ENCODE measurements around the gene OR51E2. TPM values are rescaled to one million over a fixed set of nuclear protein-coding genes. Genes with fewer than 3 reads are reported as not detected.

Gene OR51E2
- total RNA-seq, 5 donors from 2014 or later (not counting 1 experiment from before 2014, with no cell fraction given) = not detected

- Histone ChIP-seq H3K9me3 (no peaks in the 10 kb centered on the region), H3K36me3 (ENCODE audit: control insufficient read depth in 2 of 2, extremely low read depth in 1 of 2, insufficient read depth in 1 of 2, low read length in 1 of 2) (no peaks in the 10 kb centered on the region), H3K27me3 (replicated peaks in 1 of 2; ENCODE audit: control insufficient read depth in 2 of 2, extremely low read depth in 1 of 2, insufficient read depth in 2 of 2, low read length in 1 of 2) (peaks cover 0 to 26% of the 10 kb centered on the region in 2 experiments), H3K4me1 (ENCODE audit: control insufficient read depth in 1 of 2, extremely low read depth in 1 of 2, insufficient read depth in 2 of 2, low read length in 2 of 2) (peaks cover 0 to 6% of the 10 kb centered on the region in 2 experiments), H3K4me3 (ENCODE audit: control insufficient read depth in 1 of 2, extremely low read depth in 1 of 2, low read length in 1 of 2) (no peak overlapping the region), H3K27ac (ENCODE audit: low read length) (no peak overlapping the region)
- no peaks in the 10 kb centered on the region for H3K36me3 Mint-ChIP-seq
- no peaks in the 10 kb centered on the region for H3K9me3 Mint-ChIP-seq
- H3K27me3 Mint-ChIP-seq = peaks cover 3 to 16% of the 10 kb centered on the region in 2 donors
- no peak overlapping the region for H3K27ac Mint-ChIP-seq
- H3K4me1 Mint-ChIP-seq = no peaks in the 10 kb centered on the region
- no peak overlapping the region for H3K4me3 Mint-ChIP-seq
- ATAC-seq (replicated peaks in 1 of 4) (no peak), DNase-seq (no peak)
- ChIA-PET CTCF (no interaction called here), POLR2A (no interaction called here)
- 91% methylated on average over 7 of the region's 7 CpGs for WGBS (ENCODE audit: insufficient coverage)
These were observed 56.2 kb downstream of the OR51E2 start for GRCh38 chr11:4641501-4641900.

GRCh38 chr11:4639931-4640330, 57.7 kb downstream of the OR51E2 start:
- H3K9me3 Mint-ChIP-seq = no peaks in the 10 kb centered on the region
- Histone ChIP-seq H3K27ac (ENCODE audit: low read length) (no peak overlapping the region), H3K4me3 (ENCODE audit: control insufficient read depth in 1 of 2, extremely low read depth in 1 of 2, low read length in 1 of 2) (no peak overlapping the region), H3K27me3 (replicated peaks in 1 of 2; ENCODE audit: control insufficient read depth in 2 of 2, extremely low read depth in 1 of 2, insufficient read depth in 2 of 2, low read length in 1 of 2) (peaks cover 0 to 26% of the 10 kb centered on the region in 2 experiments), H3K9me3 (no peaks in the 10 kb centered on the region), H3K4me1 (ENCODE audit: control insufficient read depth in 1 of 2, extremely low read depth in 1 of 2, insufficient read depth in 2 of 2, low read length in 2 of 2) (peaks cover 0 to 6% of the 10 kb centered on the region in 2 experiments), H3K36me3 (ENCODE audit: control insufficient read depth in 2 of 2, extremely low read depth in 1 of 2, insufficient read depth in 1 of 2, low read length in 1 of 2) (no peaks in the 10 kb centered on the region)
- H3K27ac Mint-ChIP-seq = no peak overlapping the region
- POLR2A ChIA-PET = no interaction called here
- peaks cover 3 to 16% of the 10 kb centered on the region in 2 donors for H3K27me3 Mint-ChIP-seq
- DNase-seq (no peak), ATAC-seq (replicated peaks in 1 of 4) (no peak)
- CTCF ChIA-PET = no interaction called here
- no peaks in the 10 kb centered on the region for H3K36me3 Mint-ChIP-seq
- no peaks in the 10 kb centered on the region for H3K4me1 Mint-ChIP-seq
- no peak overlapping the region for H3K4me3 Mint-ChIP-seq
- 57% methylated on average over 4 of the region's 6 CpGs for WGBS (ENCODE audit: insufficient coverage)

- H3K36me3 ChIP-seq (ENCODE audit: control insufficient read depth in 2 of 2, extremely low read depth in 1 of 2, insufficient read depth in 1 of 2, low read length in 1 of 2) = no peaks in the 10 kb centered on the region
- H3K4me3 ChIP-seq (ENCODE audit: control insufficient read depth in 1 of 2, extremely low read depth in 1 of 2, low read length in 1 of 2) = no peak overlapping the region
- ChIA-PET POLR2A (interaction anchor here (0.6 to 1.0 kb wide), 2 partner anchors 56 to 450 kb away, joined by 3 to 5 read pairs; no protein-coding TSS in a partner anchor), CTCF (interaction anchor here (0.6 to 2.4 kb wide), 6 partner anchors 8 to 1258 kb away, joined by 3 to 13 read pairs (median 5); no protein-coding TSS in a partner anchor)
- Mint-ChIP-seq H3K4me1 (no peaks in the 10 kb centered on the region), H3K9me3 (no peaks in the 10 kb centered on the region), H3K27me3 (peaks cover 0 to 13% of the 10 kb centered on the region in 2 donors), H3K36me3 (no peaks in the 10 kb centered on the region), H3K4me3 (no peak overlapping the region), H3K27ac (no peak overlapping the region)
- no CpG with 5 or more reads among the region's 3 CpGs for WGBS (ENCODE audit: insufficient coverage)
- peaks cover 0 to 19% of the 10 kb centered on the region in 2 experiments for H3K27me3 ChIP-seq (replicated peaks in 1 of 2; ENCODE audit: control insufficient read depth in 2 of 2, extremely low read depth in 1 of 2, insufficient read depth in 2 of 2, low read length in 1 of 2)
- ATAC-seq (replicated peaks in 1 of 4) (no peak), DNase-seq (no peak)
- no peaks in the 10 kb centered on the region for H3K9me3 ChIP-seq
- H3K27ac ChIP-seq (ENCODE audit: low read length) = no peak overlapping the region
- H3K4me1 ChIP-seq (ENCODE audit: control insufficient read depth in 1 of 2, extremely low read depth in 1 of 2, insufficient read depth in 2 of 2, low read length in 2 of 2) = peaks cover 0 to 6% of the 10 kb centered on the region in 2 experiments
These were observed 60.0 kb downstream of the OR51E2 start for GRCh38 chr11:4637662-4638047.

DNA sequence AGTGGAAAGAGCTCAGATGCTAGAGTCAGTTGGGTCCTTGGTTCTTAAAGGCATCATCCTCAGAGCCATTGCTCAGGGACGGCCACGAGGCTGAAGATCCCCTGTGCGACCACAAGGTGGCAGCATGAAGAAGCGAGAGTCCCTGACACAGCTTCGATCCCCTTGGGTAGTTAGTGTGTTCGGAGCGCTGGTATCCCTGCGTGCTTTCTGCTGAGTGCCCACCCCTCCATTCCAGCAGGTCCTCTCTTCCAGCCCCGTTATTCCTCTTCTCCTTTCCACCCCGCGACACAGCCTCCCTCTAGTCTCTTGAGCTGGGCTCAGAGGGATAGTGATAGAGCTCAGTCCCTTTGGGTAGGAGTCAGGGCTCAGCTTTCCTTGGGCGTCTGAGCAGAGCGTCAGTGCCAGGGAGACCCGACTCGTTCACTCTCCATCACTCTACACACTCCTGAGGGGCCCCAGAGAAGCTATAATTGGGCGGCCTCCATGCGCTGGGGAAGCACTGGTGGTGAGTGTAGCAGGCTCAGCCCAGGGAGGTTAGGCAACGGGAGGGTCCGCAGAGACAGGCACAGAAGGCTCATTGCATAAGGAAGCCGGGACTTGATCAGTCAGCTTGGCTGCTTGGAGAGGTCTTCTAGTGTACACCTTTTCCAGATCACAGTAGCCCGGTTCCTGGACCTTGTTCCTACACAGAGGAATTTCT, 60.5 kb downstream of the OR51E2 start, which contains the start of gene OR51D1:
TSS of gene OR51D1 (plus strand) at position 516 of the 700 bp plus-strand sequence. CDS start 2,314 bp downstream, outside the sequence.
- peaks cover 0 to 6% of the 10 kb centered on the region in 2 experiments for H3K4me1 ChIP-seq (ENCODE audit: control insufficient read depth in 1 of 2, extremely low read depth in 1 of 2, insufficient read depth in 2 of 2, low read length in 2 of 2)
- Mint-ChIP-seq H3K36me3 (no peaks in the 10 kb centered on the region), H3K4me1 (no peaks in the 10 kb centered on the region), H3K27ac (no peak within 1 kb of the TSS), H3K27me3 (peaks cover 2 to 12% of the 10 kb centered on the region in 2 donors), H3K4me3 (no peak within 1 kb of the TSS), H3K9me3 (no peaks in the 10 kb centered on the region)
- POLR2A ChIA-PET = interaction anchor here (0.6 to 1.0 kb wide), 2 partner anchors 56 to 449 kb away, joined by 3 to 5 read pairs; no protein-coding TSS in a partner anchor
- H3K27ac ChIP-seq (ENCODE audit: low read length) = no peak within 1 kb of the TSS
- peaks cover 0 to 15% of the 10 kb centered on the region in 2 experiments for H3K27me3 ChIP-seq (replicated peaks in 1 of 2; ENCODE audit: control insufficient read depth in 2 of 2, extremely low read depth in 1 of 2, insufficient read depth in 2 of 2, low read length in 1 of 2)
- 44% methylated on average over 11 of the region's 21 CpGs for WGBS (ENCODE audit: insufficient coverage)
- DNase-seq (peak; percentile 23 to 79 (median 55)), ATAC-seq (replicated peaks in 1 of 4) (peak; percentile 81 to 86 (median 86))
- no peak within 1 kb of the TSS for H3K4me3 ChIP-seq (ENCODE audit: control insufficient read depth in 1 of 2, extremely low read depth in 1 of 2, low read length in 1 of 2)
- CTCF ChIA-PET = interaction anchor here (0.6 to 2.4 kb wide), 10 partner anchors 8 to 1259 kb away, joined by 3 to 13 read pairs (median 4); no protein-coding TSS in a partner anchor
- H3K9me3 ChIP-seq = no peaks in the 10 kb centered on the region
- H3K36me3 ChIP-seq (ENCODE audit: control insufficient read depth in 2 of 2, extremely low read depth in 1 of 2, insufficient read depth in 1 of 2, low read length in 1 of 2) = no peaks in the 10 kb centered on the region

GRCh38 chr11:4636136-4636535, 61.5 kb downstream of the OR51E2 start:
- H3K36me3 ChIP-seq (ENCODE audit: control insufficient read depth in 2 of 2, extremely low read depth in 1 of 2, insufficient read depth in 1 of 2, low read length in 1 of 2) = no peaks in the 10 kb centered on the region

More at GRCh38 chr11:4636136-4636535, 61.5 kb downstream of the OR51E2 start:
- Histone ChIP-seq H3K27me3 (replicated peaks in 1 of 2; ENCODE audit: control insufficient read depth in 2 of 2, extremely low read depth in 1 of 2, insufficient read depth in 2 of 2, low read length in 1 of 2) (peaks cover 0 to 12% of the 10 kb centered on the region in 2 experiments), H3K27ac (ENCODE audit: low read length) (no peak overlapping the region), H3K4me1 (ENCODE audit: control insufficient read depth in 1 of 2, extremely low read depth in 1 of 2, insufficient read depth in 2 of 2, low read length in 2 of 2) (peaks cover 0 to 6% of the 10 kb centered on the region in 2 experiments), H3K9me3 (no peaks in the 10 kb centered on the region), H3K4me3 (ENCODE audit: control insufficient read depth in 1 of 2, extremely low read depth in 1 of 2, low read length in 1 of 2) (no peak overlapping the region)
- 82% methylated on average over 2 of the region's 2 CpGs for WGBS (ENCODE audit: insufficient coverage)
- CTCF ChIA-PET = interaction anchor here (0.6 to 2.4 kb wide), 12 partner anchors 9 to 1255 kb away, joined by 3 to 13 read pairs (median 4); partner anchors contain the start of gene TRIM68 (in 1 of the 2)
- no peaks in the 10 kb centered on the region for H3K4me1 Mint-ChIP-seq
- no peaks in the 10 kb centered on the region for H3K36me3 Mint-ChIP-seq
- H3K27ac Mint-ChIP-seq = no peak overlapping the region
- H3K9me3 Mint-ChIP-seq = peaks cover 0 to 2% (median 0%) of the 10 kb centered on the region in 3 donors
- H3K4me3 Mint-ChIP-seq = no peak overlapping the region
- POLR2A ChIA-PET = no interaction called here
- no peak for DNase-seq
- peaks cover 7 to 17% of the 10 kb centered on the region in 2 donors for H3K27me3 Mint-ChIP-seq
- no peak for ATAC-seq (replicated peaks in 1 of 4)
